DLD1 (cell line): ENCODE results near the gene ACTN1.

ENCODE experiments used
- in situ Hi-C: cut with HindIII; loops from 2 replicates; pipeline ENCODE4 v1.10.0; 2017; ENCODE audit warnings: low sequenced_read_pairs

ACTN1 gene

GRCh38 chr14:68894802-68895703 is 84.0 kb downstream of the ACTN1 start:
- in situ Hi-C loops = loop anchor here (25.0 kb wide), 1 partner anchor 192 kb away; no protein-coding TSS in a partner anchor

- in situ Hi-C loops = loop anchor here (25.0 kb wide), 1 partner anchor 193 kb away; no protein-coding TSS in a partner anchor
Measured at GRCh38 chr14:68894123-68894522, 85.0 kb downstream of the ACTN1 start.

GRCh38 chr14:68893566-68893965 is 85.5 kb downstream of the ACTN1 start:
- in situ Hi-C loops = loop anchor here (25.0 kb wide), 1 partner anchor 194 kb away; no protein-coding TSS in a partner anchor

GRCh38 chr14:68892961-68893360 is 86.1 kb downstream of the ACTN1 start:
- in situ Hi-C loops = loop anchor here (25.0 kb wide), 1 partner anchor 194 kb away; no protein-coding TSS in a partner anchor

GRCh38 chr14:68891851-68892660 is 87.0 kb downstream of the ACTN1 start:
- in situ Hi-C loops = loop anchor here (25.0 kb wide), 1 partner anchor 195 kb away; no protein-coding TSS in a partner anchor

- in situ Hi-C loops = loop anchor here (25.0 kb wide), 1 partner anchor 197 kb away; no protein-coding TSS in a partner anchor
Measured at GRCh38 chr14:68890173-68890931, 88.8 kb downstream of the ACTN1 start.

GRCh38 chr14:68888883-68889282 is 90.2 kb downstream of the ACTN1 start:
- in situ Hi-C loops = loop anchor here (25.0 kb wide), 1 partner anchor 198 kb away; no protein-coding TSS in a partner anchor

- in situ Hi-C loops = loop anchor here (25.0 kb wide), 1 partner anchor 199 kb away; no protein-coding TSS in a partner anchor
Measured at GRCh38 chr14:68888025-68888850, 90.9 kb downstream of the ACTN1 start.

- in situ Hi-C loops = loop anchor here (25.0 kb wide), 1 partner anchor 201 kb away; no protein-coding TSS in a partner anchor
Measured at GRCh38 chr14:68886109-68886434, 93.0 kb downstream of the ACTN1 start.

- in situ Hi-C loops = loop anchor here (25.0 kb wide), 1 partner anchor 202 kb away; no protein-coding TSS in a partner anchor
Measured at GRCh38 chr14:68885226-68886108, 93.6 kb downstream of the ACTN1 start.

GRCh38 chr14:68884031-68885030 is 94.8 kb downstream of the ACTN1 start:
- in situ Hi-C loops = loop anchor here (25.0 kb wide), 1 partner anchor 203 kb away; no protein-coding TSS in a partner anchor

- in situ Hi-C loops = loop anchor here (25.0 kb wide), 1 partner anchor 205 kb away; no protein-coding TSS in a partner anchor
Measured at GRCh38 chr14:68882235-68882634, 96.9 kb downstream of the ACTN1 start.

GRCh38 chr14:68881396-68881795 is 97.7 kb downstream of the ACTN1 start:
- in situ Hi-C loops = loop anchor here (25.0 kb wide), 1 partner anchor 206 kb away; no protein-coding TSS in a partner anchor

- in situ Hi-C loops = loop anchor here (25.0 kb wide), 1 partner anchor 207 kb away; no protein-coding TSS in a partner anchor
Measured at GRCh38 chr14:68880581-68881105, 98.5 kb downstream of the ACTN1 start.

GRCh38 chr14:68879841-68880575 is 99.1 kb downstream of the ACTN1 start:
- in situ Hi-C loops = loop anchor here (25.0 kb wide), 1 partner anchor 207 kb away; no protein-coding TSS in a partner anchor

- in situ Hi-C loops = loop anchor here (25.0 kb wide), 1 partner anchor 208 kb away; no protein-coding TSS in a partner anchor
Measured at GRCh38 chr14:68879321-68879781, 99.8 kb downstream of the ACTN1 start.
